KOPT-K1 (cell line): ENCODE measurements around the gene CHMP4B.

ENCODE experiments used
- H3K27ac ChIP-seq: fragments of 200-600 bp; sonication (generic); 2 replicates; pipeline ENCODE4 v1.5.1; 2016; ENCODE audit warnings: antibody characterized with exemption, mild to moderate bottlenecking, low read depth, low read length; ENCODE audit not compliant: poor library complexity, severe bottlenecking
- H3K36me3 ChIP-seq: fragments of 200-600 bp; sonication (generic); 2 replicates; pipeline ENCODE4 v1.5.1; 2017; ENCODE audit warnings: antibody characterized with exemption, mild to moderate bottlenecking, low read length, moderate library complexity; ENCODE audit not compliant: insufficient read depth
- H3K9me3 ChIP-seq: fragments of 200-600 bp; sonication (generic); 2 replicates; pipeline ENCODE4 v1.5.1; 2017; ENCODE audit warnings: antibody characterized with exemption, low read length, mild to moderate bottlenecking; ENCODE audit not compliant: insufficient read depth, poor library complexity, severe bottlenecking

CHMP4B gene

DNA sequence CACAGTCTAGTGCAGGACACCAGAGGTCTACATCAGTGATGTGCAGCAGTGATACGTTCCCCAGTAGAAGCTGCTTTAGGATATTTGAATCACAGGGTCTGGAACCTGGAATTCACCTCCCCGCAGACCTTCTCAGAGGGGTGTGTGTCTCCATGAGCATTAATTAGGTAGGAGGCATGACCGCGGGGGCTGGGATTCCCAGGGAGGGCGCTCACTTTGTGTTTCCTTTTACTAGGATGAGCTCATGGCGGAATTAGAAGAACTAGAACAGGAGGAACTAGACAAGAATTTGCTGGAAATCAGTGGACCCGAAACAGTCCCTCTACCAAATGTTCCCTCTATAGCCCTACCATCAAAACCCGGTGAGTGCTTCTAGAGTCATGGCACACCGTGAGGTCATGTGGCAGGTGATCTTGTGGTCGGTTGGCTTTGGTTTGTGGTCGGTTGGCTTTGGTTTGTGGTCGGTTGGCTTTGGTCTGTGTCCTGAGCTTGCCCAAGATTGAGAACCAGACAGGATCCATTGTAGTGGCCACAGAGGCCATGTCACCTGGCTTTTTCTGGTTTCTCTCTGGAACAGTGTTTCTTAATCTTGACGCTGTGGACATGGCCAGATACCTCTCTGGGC, 40.8 kb downstream of the CHMP4B start:
- Histone ChIP-seq H3K36me3 (peaks cover 71% of the 10 kb centered on the region), H3K9me3 (no peaks in the 10 kb centered on the region), H3K27ac (peak overlapping the region; percentile 88)

DNA sequence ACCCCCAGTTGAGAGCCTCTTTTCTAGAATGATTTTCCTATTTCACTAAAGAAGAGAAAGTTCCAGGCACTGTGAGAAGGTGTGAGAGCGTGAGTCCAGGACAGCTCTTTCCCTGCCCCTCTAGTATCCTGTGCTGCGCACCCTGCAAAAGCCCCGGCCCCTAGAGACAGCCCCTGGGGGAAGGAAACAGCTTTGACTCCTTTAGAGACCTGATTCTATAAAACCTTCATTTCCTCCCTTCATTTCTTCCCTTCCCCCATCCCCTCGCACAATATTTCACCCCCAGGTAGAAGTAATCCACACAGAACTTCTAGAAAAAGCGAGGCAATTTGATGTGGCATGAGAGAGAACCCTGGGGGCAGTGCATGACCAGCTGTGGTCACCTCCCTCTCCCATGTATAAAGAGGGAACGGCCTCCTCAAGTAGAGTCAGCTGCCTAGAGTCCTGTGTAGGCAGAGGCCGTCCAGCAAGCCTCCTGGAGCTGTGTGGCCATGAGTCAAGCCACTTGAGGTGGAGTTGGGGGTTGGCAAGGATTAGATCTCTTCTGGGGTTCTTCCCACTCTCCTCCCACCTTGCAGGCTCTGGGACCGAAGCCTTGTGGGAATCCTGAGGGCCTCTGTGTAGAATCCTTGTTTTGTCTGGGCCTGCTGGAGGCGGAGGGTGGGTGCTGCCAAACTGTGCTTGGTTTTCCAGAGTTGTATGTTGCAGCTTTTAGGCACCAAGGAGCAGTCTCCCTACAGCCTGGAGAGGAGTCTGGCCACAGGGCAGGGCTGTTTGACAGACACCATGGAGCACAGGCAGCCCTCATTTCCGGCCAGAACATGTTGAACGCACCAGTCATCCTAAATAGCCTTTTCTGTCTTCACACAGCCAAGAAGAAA, 41.7 kb downstream of the CHMP4B start:
- peaks cover 73% of the 10 kb centered on the region for H3K36me3 ChIP-seq
- H3K9me3 ChIP-seq, result no peaks in the 10 kb centered on the region
- peak overlapping the region; percentile 88 for H3K27ac ChIP-seq

DNA sequence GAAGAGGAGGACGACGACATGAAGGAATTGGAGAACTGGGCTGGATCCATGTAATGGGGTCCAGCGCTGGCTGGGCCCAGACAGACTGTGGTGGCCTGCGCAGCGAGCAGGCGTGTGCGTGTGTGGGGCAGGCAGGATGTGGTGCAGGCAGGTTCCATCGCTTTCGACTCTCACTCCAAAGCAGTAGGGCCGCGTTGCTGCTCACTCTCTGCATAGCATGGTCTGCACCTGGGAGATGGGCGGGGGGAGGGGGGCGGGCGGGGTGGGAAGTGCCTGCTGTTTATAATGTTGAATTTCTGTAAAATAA, 42.3 kb downstream of the CHMP4B start:
- H3K27ac ChIP-seq, result peak overlapping the region; percentile 88
- H3K9me3 ChIP-seq, result no peaks in the 10 kb centered on the region
- H3K36me3 ChIP-seq, result peaks cover 69% of the 10 kb centered on the region

DNA sequence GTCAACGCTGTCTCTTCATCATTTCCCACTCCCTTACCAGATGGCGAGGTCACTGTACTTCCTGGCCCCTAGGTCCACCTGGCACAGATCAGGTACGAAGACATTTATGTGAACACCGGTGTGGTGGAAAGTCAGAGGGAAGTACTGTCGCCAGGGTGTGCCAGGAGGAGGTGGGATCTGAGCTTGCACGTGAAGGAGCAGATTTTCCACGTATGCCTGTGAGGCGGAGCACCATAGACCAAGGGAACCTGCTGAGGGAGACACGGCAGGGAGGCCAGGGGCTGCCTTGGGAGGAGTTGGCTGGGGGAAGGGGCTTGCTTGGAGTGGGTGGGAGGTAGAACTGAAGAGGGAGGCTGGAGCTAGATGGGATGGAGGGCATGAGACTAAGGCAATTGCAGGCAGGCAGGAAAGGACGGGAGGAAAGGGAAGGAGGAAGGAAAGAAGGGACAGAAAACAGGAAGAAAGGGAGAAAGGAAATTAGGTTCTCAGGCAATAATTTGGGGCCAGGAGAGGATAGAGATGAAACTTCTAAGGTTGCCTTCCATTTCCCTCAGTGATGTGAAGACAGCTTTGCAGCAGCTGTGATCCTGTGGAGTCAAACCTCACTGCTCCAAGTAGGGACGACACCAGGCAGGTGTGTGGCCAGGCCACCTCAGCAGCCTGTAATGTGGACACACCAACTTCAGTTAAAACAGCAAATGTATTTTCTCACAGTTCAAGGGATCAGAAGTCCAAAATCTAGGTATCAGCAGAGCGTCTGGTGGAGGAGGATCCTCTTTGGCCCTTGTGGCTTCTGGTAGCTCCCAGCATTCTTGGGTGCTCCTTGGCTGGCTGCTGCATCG, 46.8 kb downstream of the CHMP4B start:
- Histone ChIP-seq H3K9me3 (no peaks in the 10 kb centered on the region), H3K36me3 (peaks cover 32% of the 10 kb centered on the region), H3K27ac (peak overlapping the region; percentile 90)

DNA sequence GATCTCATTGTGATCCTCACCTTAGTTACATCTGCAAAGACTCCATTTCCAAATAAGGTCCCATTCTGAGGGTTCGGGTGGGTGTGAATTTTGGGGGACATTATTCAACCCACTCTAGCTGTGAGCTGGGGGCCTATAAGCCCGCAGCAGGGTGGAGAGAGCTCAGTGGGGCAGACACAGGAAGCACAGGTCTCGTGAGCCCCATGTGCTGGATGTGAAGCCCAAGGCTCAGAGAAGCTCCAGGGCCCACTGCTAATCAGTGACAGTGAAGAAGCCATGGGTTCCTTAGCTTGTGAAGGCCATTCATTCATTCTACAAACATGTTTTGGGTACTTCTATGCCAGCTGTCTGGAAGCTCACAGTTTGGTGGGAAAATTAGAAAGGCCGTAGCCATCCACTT, 47.5 kb downstream of the CHMP4B start:
- Histone ChIP-seq H3K27ac (peak overlapping the region; percentile 90), H3K9me3 (no peaks in the 10 kb centered on the region), H3K36me3 (peaks cover 32% of the 10 kb centered on the region)

DNA sequence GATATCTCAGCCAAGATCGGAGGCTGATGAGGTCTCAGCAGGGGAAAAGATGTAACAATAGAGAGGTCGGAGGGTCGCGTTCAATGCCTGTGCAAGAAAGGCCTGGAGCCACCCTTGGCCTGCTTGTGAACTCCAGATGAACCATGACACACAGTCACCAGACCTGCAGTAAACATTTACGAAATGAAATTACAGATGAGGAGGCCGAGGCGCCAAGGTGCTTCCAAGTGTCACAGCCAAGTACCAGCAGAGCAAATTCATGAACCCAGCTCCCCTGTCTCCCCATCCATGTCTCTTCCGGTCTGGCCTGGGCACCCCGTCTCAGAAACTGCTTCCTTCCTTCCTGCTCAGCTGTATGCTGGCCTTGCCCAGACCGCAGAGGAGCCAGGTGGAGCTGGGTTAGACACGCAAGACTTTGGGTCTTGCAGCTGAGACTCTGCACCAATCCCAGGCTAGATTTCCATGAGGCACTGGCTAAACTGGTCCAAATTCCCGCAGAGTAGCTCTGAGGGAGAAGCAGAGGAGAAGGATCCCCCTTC, 48.1 kb downstream of the CHMP4B start:
- Histone ChIP-seq H3K27ac (peak overlapping the region; percentile 90), H3K9me3 (no peaks in the 10 kb centered on the region)

DNA sequence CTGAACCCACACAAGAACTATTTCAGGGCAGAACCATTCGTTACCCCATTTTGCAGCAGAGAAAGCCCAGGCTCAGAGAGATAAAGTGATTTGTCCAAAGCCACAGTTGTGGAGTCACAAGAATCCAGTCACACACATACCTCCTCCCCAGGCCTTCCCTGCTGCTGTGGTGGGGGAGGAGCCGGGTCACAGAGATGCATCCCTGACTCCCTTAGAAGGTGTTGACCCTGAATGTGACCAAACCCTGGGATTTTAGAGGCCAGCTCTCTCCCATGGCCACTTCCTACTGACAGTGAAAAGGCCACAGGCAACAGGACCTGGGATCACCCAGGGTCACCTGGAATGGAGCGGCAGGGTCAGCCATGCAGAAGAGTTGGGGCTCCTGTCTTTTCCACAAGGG, 48.6 kb downstream of the CHMP4B start:
- H3K9me3 ChIP-seq, result no peaks in the 10 kb centered on the region
- peak overlapping the region; percentile 90 for H3K27ac ChIP-seq
- peaks cover 22% of the 10 kb centered on the region for H3K36me3 ChIP-seq

More for the DNA sequence above, 48.1 kb downstream of the CHMP4B start:
- H3K36me3 ChIP-seq, result peaks cover 28% of the 10 kb centered on the region

DNA sequence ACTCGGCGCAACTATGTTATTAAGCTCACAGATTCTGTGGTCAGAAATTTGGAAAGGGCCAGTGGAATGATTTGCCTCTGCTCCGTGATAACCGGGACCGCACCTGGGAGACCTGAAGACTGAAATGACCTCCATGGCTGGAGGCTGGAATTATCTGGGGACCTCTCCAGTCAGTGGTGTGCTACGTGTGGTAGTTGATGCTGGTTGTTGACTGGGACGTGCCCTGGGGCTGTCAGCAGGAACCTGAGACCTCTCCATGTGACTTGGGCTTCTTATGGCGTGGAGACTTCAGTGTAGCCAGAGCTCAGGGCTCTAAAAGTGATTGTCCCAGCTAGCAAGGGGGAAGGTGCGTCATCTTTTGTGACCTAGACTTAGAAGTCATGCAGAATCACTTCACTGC, 50.3 kb downstream of the CHMP4B start:
- H3K27ac ChIP-seq, result no peak overlapping the region

DNA sequence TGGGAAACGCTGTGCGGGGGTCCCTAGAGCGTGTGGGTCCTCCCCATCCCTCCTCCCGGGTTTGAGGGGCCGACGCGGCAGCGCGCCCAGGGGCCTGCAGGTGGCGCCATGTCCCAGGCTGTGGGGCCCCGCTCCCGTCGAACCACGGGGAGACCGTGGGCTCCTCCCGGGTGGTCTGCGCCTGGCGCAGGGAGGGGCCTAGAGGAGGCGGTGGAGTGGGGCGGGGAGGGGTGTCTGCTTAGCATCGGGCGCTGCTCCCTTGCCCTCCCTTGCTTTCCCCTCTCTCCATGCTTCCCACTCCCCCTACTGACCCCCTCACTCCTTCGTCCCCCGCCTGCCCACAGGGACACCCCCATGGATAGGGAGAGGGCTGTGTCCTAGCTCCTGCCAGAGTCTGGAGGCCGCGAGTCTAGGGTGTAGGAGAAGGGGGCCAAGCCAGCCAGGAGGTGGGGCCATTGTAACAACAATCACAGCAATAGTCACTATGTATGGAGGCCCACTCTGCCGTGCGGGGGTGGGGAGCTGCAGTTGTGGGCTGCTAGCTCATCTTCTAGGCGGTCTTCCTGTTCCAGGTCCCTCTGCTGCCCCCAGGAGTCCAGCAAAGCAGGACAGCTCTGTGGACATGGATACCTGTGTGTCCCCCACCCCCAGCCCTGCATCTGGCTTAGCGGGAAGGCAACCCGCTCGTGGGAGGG, 51.7 kb downstream of the CHMP4B start:
- H3K36me3 ChIP-seq, result no peaks in the 10 kb centered on the region
- no peak overlapping the region for H3K27ac ChIP-seq
- no peaks in the 10 kb centered on the region for H3K9me3 ChIP-seq

More for the DNA sequence above, 50.3 kb downstream of the CHMP4B start:
- Histone ChIP-seq H3K36me3 (peaks cover 7% of the 10 kb centered on the region), H3K9me3 (no peaks in the 10 kb centered on the region)

DNA sequence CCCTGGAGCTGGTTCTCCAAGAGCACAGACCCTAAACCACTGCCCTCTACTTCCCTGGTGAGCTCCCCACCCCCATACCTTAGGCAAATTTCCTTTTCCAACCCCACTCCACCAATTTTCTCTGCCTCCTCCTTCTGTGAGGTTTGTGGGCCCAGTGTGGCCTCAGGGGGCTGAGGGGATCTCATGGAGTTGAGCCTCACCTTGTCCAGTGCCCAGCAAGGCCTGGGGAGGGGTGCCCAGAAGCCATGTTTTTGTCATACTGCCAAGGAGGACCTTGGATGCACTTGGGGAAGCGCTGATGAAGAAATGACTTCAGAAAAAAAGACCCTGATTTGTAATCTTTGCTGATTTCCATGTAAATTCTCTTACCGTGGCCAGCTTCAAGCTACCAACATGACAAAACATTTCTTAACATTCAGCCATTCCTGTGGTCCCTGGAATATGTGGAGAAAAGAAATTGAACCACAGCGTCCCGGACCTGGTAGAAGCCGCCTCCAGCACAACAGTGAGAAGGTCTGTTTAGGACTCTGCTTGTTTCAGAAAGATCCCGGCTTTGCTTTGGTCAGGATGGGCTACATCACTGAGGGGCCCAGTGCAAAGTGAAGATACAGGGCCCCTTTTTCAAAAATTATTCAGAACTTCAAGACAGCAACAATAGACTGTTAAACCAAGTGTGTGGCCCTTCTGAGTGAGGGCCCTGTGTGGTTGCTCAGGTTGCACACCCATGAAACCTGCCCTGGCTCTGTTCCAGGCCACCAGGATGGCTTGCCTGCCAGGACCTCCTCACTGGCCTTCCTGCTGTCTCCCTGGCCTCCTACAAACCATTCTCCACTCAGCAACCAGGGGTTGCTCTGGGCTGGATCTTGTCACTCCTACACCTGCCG, 52.5 kb downstream of the CHMP4B start:
- H3K27ac ChIP-seq, result no peak overlapping the region
- H3K9me3 ChIP-seq, result no peaks in the 10 kb centered on the region
- no peaks in the 10 kb centered on the region for H3K36me3 ChIP-seq

DNA sequence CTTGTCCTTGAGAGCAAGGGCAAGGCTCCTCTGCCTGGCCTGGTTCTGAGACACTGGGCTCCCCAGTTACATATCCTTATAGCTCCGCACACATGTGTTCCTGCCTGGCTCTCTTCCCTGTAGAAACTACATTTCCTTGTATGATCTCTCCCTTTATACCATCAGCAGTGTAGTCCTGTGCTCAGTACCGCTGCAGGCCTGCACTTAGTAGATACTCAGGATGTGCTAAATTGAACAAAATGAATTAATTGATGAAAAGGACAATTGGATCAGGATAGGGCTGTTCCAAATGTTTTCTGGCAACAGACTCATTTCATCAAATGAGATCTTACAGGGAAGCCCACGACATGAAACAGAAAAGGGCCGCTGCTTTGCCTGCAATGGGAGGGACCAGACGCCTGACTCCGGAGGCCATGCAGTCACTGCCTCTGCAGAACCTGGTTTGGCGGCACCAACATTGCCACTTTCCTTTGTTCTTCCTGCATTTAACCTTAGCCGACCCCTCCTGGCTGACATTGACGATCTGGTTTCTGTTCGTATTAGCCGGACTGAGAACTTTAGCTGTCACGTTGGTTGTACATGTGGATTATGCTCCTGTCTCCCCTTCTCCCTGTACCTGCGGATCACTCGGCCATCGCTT, 53.3 kb downstream of the CHMP4B start:
- Histone ChIP-seq H3K27ac (no peak overlapping the region), H3K9me3 (no peaks in the 10 kb centered on the region), H3K36me3 (no peaks in the 10 kb centered on the region)

DNA sequence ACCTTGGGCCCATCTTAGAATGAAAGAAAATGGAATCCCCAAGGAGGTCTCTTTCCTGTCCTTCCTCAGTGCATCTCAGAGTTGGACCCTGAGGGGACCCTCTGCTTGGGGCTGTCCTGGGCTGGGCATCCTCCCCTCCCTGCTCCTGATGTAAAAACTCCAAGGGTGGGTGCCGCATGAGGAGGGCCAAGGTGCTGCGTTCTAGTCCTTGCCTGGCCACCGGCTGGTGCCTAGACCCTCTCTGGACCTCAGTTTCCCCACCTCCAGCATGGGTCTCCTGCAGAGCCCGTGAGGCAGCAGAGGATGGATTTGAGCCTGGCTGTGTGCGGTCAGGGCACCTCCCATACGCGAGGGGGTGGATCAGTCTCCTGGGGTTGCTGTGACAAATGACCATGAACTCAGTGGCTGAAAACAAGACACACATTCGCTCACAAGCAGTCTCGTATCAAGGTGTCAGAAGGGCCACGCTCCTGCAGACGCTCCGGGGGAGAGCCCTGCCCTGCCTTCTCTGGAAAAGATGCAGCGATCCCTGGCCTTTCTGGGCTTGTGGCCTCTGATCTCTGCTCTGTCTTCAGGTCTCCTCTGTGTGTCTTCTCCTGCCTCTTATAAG, 54.7 kb downstream of the CHMP4B start:
- H3K36me3 ChIP-seq, result no peaks in the 10 kb centered on the region
- H3K27ac ChIP-seq, result no peak overlapping the region

DNA sequence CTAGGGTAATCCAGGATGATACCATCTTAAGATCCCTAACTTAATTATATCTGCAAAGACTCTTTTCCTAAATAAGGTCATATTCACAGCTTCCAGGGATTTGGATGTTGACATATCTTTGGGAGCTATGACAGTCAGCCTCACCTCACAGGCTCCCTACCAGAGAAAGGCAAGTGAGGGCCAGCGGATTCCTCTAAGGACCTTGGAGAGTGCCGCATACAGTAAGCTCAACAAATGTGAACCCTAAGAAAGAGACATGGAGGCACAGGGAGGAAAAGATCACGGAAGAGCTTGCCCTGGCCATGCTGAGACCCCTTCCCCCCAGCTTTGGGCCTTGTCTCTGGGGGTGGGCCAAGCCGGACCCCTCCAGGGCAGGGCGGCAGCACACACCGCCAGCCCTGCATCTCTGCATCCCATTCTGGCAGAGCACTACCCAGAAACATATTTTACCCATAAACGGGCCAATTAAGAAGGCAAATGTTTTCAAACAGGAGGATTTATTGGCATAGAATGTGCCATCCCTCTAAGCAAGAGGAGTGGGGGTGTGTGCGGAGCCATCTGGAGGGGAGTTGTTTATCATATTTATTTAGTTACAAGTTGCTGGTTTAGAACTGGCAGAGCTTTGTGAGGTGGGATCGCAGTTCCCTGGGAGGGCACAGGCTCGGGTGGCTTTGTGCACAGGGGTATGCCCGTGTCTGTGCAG, 55.4 kb downstream of the CHMP4B start:
- no peaks in the 10 kb centered on the region for H3K9me3 ChIP-seq
- H3K36me3 ChIP-seq, result no peaks in the 10 kb centered on the region
- H3K27ac ChIP-seq, result no peak overlapping the region

More for the DNA sequence above, 54.7 kb downstream of the CHMP4B start:
- no peaks in the 10 kb centered on the region for H3K9me3 ChIP-seq
